WERI-Rb-1 (cell line): ENCODE data around the gene CEP85.

ENCODE experiments used
- DNase-seq: peaks from one replicate; pipeline ENCODE4 v3.0.0-alpha.2; 2020
- H3K27ac ChIP-seq: fragments of 250-450 bp; sonication (Bioruptor Pico); 2 replicates; pipeline ENCODE4 v1.5.1; 2020; ENCODE audit warnings: mild to moderate bottlenecking, moderate library complexity
- H3K27me3 ChIP-seq: fragments of 250-450 bp; sonication (Bioruptor Pico); 2 replicates; pipeline ENCODE4 v1.5.1; 2021; ENCODE audit warnings: mild to moderate bottlenecking, low read depth, moderate library complexity; ENCODE audit not compliant: insufficient read depth, severe bottlenecking
- H3K36me3 ChIP-seq: fragments of 250-450 bp; sonication (Bioruptor Pico); 2 replicates; pipeline ENCODE4 v1.5.1; 2020; ENCODE audit warnings: mild to moderate bottlenecking, moderate library complexity
- H3K4me3 ChIP-seq: 2 replicates; pipeline ENCODE4 v1.5.1; 2011; ENCODE audit warnings: low read depth, mild to moderate bottlenecking, control low read depth, low read length
- H3K9me3 ChIP-seq: fragments of 250-450 bp; sonication (Bioruptor Pico); 2 replicates; pipeline ENCODE4 v1.5.1; 2021; ENCODE audit warnings: mild to moderate bottlenecking, moderate library complexity; ENCODE audit not compliant: severe bottlenecking
- CTCF ChIP-seq: IDR thresholded peaks from 2 replicates; pipeline ENCODE4 v1.5.1; 2011; ENCODE audit warnings: low read depth, mild to moderate bottlenecking, control low read depth, inconsistent platforms, low read length

Gene CEP85

DNA sequence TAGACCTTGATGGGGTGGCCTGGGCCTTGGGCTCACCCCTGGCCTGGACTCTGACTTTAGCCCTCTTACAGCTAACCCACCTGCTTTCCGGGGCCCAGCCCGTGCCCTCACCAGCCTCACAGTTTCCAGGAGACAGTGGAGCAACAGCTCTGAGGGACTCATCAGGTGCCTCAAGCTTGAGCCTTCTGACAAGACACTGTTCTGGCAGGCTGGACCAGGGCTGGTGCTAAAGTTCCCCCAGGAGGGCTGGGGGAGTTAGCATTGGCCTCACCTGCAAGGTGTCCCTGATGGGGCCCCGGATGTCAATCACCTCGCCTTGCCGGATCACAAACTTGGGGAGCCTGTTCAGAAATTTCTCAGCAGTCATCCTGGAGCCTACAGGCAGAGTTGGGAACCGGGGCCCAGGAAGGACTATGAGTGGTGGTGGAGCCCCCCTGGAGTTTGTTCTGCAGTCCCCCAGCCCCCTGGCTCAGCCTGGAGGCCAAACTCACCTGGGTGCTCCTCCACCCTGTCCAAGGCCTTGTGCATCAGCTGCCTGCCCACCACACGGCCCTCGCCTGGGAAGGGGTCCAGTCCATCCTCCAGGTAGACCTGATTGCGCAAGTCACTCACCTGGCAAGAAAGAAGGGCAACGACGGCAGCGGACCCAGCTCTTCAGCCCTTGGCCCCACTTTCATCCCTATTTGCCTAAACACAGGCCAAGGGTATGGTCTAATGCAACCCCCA is 50.0 kb downstream of the CEP85 start:
- H3K27ac ChIP-seq: no peak overlapping the region
- DNase-seq: no peak
- H3K36me3 ChIP-seq: peaks cover 13% of the 10 kb centered on the region
- H3K27me3 ChIP-seq: no peaks in the 10 kb centered on the region
- no peaks in the 10 kb centered on the region for H3K9me3 ChIP-seq
- TF ChIP-seq CTCF: no peak
- H3K4me3 ChIP-seq: no peak overlapping the region

GRCh38 chr1:26284597-26285347 is 50.8 kb downstream of the CEP85 start:
- no peaks in the 10 kb centered on the region for H3K27me3 ChIP-seq
- peak; percentile 96 for TF ChIP-seq CTCF
- no peak overlapping the region for H3K4me3 ChIP-seq
- H3K27ac ChIP-seq: peak overlapping the region; percentile 47
- peak; percentile 77 for DNase-seq
- no peaks in the 10 kb centered on the region for H3K9me3 ChIP-seq
- H3K36me3 ChIP-seq: peaks cover 13% of the 10 kb centered on the region

DNA sequence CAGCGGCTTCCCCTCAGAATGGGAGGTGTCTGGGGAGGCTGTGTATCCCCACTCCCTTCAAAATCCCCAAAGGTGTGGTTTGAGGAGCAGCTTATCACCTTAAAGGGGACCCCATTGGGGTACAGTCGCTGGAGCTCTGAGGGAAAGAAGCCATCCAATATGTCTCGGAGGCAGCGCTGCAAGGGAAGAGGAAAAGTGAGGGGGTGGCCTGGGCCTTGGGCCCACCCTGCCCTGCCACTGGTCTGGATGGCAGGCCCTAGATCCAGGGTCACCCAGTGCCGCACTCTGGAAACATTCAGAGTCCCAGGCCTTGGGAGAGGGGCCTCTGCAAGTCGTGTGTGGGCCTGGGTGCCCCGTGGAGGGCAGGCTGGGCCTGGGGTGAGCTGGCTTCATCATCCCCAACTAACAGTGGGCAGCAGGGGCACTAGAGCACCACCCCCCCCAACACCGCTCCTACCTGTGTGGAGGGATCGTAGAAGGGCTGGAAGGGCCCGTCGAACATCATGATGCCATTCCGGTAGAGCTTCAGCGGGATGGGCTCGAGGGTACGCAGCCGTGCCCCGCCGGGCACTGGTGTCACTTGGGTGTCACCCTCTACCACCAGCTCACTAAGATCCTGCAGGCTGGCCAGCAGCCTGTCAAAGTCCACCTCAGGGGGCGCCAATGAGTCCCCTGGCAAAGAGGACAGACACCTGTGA is 51.5 kb downstream of the CEP85 start:
- no peaks in the 10 kb centered on the region for H3K9me3 ChIP-seq
- H3K27me3 ChIP-seq: no peaks in the 10 kb centered on the region
- TF ChIP-seq CTCF: peak; percentile 77
- H3K27ac ChIP-seq: peak overlapping the region; percentile 47
- peaks cover 10% of the 10 kb centered on the region for H3K36me3 ChIP-seq
- peak; percentile 78 for DNase-seq
- H3K4me3 ChIP-seq: no peak overlapping the region

- no peaks in the 10 kb centered on the region for H3K27me3 ChIP-seq
- TF ChIP-seq CTCF: no peak
- H3K36me3 ChIP-seq: peaks cover 9% of the 10 kb centered on the region
- H3K4me3 ChIP-seq: no peak overlapping the region
- DNase-seq: no peak
- no peak overlapping the region for H3K27ac ChIP-seq
- H3K9me3 ChIP-seq: no peaks in the 10 kb centered on the region
Measured at GRCh38 chr1:26286064-26286416, 52.0 kb downstream of the CEP85 start.

DNA sequence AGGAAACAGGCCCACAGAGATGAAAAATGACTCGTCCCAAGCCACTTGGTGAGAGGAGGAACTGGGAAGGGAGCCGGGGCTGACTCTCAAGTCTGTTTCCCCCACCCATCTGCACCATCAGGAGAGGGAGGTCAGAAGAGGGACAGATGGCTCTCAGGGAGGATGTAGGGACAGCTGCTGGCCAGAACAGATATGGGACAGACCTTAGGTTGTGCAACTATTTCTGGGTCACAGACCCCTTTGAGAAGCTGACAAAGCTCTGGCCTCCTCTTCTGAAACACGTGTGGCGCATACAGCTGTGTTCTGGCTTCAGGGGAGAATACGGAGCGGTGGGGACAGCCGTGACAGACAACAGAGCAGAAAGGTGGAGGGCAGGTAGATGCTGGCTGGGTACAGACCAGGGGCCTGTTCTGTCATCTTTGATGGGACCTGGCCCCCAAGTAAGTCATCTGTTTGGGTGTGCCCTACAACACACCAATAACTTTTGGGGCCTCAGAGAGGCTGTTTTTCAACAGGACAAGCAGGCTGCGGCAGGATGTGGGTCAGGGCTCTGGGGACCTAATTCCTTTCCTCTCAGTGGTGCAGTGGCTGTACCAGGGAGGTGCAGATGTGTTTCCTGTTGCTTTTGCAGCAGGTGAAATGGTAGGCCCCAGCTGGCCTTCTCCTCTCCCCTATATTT is 53.2 kb downstream of the CEP85 start:
- H3K36me3 ChIP-seq: peaks cover 5% of the 10 kb centered on the region
- H3K27me3 ChIP-seq: no peaks in the 10 kb centered on the region
- H3K27ac ChIP-seq: peak overlapping the region; percentile 50
- DNase-seq: peak; percentile 73
- no peaks in the 10 kb centered on the region for H3K9me3 ChIP-seq
- H3K4me3 ChIP-seq: no peak overlapping the region
- no peak for TF ChIP-seq CTCF
